GM19468 (cell line): Measurements from ENCODE around the gene TPBG.

ENCODE experiments used
- ATAC-seq: cut with Tn5 transposase; IDR thresholded peaks from one replicate; pipeline ENCODE4 v1.9.1; 2021; ENCODE audit warnings: mild to moderate bottlenecking, moderate library complexity, moderate number of reproducible peaks; ENCODE audit not compliant: unreplicated experiment; ENCODE audit errors: extremely low read depth

TPBG gene, protein sequence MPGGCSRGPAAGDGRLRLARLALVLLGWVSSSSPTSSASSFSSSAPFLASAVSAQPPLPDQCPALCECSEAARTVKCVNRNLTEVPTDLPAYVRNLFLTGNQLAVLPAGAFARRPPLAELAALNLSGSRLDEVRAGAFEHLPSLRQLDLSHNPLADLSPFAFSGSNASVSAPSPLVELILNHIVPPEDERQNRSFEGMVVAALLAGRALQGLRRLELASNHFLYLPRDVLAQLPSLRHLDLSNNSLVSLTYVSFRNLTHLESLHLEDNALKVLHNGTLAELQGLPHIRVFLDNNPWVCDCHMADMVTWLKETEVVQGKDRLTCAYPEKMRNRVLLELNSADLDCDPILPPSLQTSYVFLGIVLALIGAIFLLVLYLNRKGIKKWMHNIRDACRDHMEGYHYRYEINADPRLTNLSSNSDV

DNA sequence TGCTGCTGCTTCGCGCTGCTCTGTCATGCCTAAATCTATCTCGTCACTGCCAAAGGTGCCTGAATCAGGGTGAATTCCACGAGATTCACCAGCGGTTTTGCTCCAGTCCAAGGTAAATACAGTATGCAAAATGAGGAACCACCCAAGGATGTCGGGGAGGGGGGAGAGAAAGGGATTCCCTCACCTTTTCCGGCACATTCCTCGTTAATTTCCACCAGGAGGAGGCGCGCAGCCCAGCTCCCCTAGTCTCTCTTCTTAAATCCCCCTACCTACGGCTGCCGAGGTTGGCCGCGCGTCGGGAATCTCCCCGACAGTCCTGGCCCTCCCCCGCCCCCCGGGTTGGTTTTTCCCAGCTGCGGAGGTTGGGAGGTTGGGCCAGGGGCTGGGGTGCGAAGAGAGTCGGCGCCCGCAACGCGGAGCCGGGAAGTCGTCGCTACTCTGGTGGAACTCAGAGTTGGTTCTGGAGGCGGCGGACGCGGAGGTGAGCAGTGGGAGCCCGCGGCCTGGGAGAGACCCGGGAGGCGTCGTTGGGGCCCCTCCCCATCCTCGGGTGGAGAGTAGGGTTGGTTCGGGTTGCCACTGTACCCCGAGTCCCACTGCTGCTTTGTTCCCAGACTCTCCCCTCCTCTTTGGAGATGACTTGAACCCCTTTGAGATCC is at the start of gene TPBG:
TPBG (plus strand) TSS at position 390 of the 659 bp plus-strand sequence. CDS start 1,145 bp downstream, outside the sequence.
- ATAC-seq, result no peak

DNA sequence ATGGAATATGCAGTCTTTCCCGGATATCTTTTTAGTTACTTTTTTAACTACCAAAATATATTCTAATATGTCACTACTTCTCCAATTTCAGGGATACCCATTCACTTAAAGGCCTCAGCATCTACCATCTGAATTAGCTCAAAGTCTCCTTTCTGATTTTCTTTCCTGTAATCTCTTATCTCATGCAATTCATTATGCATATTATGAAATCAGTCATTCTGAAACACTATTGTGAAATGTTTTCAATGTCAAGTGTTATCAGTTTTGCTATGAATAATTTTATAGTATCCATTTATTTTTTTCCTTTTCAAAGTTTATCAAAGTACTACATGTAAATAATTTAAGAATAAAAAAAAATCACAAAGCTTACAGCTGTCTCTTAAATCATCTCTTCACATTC is 41.2 kb upstream of the TPBG start:
- ATAC-seq, result no peak

DNA sequence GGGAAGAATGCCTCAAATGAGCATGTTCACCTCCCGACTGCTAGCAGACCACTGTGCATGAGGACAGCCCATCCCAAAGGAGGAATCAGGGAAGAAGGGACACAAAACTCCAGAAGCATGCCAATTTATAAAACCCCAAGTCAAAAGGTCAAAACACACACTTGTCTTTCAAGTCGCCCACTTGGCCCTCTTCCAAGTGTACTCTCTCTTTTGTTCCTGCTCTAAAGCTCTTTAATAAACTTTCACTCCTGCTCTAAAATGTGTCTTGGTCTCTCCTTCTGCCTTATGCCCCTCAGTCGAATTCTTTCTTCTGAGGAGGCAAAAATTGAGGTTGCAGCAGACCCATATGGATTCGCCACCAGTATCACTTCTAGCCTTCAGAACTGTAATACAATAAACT is 33.9 kb upstream of the TPBG start:
- no peak for ATAC-seq

- no peak for ATAC-seq
Observed at GRCh38 chr6:82330171-82330804, 33.3 kb upstream of the TPBG start.

DNA sequence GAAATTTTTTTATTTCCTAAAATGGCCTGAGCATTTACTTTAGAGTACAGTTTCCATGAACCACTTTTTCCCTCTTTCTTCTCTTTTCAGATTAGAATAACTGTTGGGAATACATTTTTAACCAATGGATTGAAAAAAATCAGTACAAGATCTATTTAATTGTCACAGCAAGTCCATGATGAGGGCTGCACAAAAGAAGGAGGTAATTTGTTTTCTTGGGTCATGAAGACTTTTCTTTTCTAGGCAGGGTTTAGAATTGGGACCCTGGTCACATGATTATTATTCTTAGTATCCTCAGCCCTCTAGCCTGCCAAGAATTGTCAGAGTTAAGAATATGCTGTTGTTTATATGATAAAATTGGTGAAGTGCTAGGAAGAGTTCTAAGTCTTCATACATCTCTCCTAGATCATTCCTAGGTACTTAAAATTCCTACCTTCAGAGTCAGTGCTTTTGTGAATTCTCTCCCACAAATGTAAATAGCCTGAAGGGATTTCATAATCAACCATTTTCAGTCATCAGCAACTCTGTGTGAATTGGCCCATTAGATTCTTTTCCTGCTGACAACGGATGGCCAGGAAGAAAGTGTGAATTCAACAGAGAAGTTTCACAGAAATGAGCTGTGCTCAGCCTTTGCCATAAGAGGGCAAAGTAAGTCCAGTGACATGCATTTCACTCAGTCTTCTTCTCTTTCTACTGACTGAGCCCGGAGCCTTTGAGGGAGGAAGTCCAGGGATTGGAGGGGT is 32.4 kb upstream of the TPBG start:
- no peak for ATAC-seq

GRCh38 chr6:82333781-82334180 is 29.8 kb upstream of the TPBG start:
- ATAC-seq, result no peak

DNA sequence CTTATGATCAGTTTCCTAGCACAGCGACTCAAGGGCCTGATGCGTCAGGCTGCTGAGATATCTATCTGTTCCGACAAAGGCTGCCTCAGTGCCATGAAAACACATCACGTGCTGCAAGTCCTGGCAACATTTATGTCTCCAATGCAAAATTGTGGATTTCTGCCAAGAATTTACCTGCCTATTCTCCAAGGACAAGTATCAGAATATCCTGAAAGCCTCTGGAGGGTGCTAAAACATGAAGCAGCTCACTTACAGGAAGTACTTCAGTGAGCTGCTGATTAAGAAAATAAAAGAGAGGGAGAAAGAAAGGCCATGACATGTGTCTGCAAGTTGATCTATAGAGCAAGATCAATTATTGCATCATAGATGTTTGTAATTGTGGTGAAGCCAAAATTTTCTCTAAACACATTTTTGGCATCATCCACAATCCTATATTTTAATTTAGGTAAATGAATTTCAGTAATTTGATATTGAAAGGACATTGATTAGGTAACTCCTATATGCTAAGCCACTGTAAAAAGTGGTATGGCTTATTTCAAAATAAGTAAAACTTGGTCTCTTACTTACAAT is 25.8 kb upstream of the TPBG start:
- ATAC-seq, result no peak

GRCh38 chr6:82348130-82348529 is 15.5 kb upstream of the TPBG start:
- ATAC-seq, result no peak

- no peak for ATAC-seq
Observed at GRCh38 chr6:82353848-82354247, 9.8 kb upstream of the TPBG start.

DNA sequence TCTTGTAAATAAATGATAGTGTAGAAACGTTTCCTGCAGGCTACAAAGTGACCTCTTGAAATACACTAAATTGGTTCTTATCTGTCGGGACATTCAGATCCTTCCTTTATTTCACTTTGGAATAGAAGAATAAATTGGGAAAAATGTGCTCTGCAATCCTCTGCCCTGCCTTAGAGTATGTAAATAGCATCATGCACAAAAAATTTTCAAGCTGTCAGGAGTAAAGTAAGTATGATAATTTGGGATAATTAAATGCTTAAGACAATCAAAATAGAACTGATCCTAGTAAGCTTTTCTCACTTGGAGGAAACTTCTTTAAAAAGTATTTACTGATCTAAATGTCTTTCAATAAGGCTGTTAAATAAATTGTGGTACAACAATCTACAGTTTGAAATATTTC is 3.1 kb upstream of the TPBG start:
- no peak for ATAC-seq

DNA sequence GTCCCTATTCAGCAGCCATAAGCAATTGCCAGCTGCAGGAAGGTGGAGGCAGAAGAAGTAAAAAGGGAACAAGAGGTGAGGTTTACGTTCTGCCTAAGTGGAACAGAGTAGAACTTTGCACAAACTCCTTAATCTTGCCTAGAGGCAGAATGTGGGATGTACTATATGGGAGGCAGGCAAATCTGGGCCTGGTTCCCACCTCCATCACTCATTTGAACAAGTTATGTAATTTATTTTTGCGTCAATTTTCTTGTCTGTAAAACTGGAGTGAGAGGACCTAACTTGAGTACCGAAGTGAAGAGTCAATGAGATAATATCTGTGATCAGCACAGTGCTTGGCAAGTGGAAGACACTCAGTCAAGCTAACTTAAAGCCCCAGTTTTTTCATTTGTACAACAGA is 2.0 kb upstream of the TPBG start:
- ATAC-seq, result no peak

- ATAC-seq, result no peak
Observed at GRCh38 chr6:82362144-82362543, 1.5 kb upstream of the TPBG start.

DNA sequence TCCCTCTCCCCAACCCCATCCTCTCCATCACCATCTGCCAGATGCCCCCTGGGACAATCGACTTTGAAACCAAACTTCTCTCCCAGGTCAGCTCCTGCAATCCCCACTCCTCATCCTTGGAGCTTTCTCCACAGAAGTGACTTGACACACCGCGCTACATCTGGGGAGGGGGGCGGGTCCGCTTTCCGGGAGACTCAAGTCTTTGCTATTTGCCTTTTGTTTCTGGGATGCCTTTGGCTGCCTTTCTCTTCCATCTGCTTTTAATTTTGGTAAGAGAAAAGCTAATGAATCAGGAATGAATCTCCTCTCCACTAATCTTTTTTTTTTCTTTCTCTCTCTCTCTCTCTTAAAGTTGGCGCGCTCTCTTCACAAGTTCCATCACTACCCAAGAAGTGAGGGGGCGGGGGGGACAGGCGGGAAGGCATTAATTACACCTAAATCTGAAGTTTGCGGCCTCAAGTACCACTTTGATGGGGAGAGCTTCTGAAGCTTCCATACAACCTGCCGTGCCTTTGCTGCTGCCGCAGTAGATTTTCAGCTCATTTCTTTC is 664 bp upstream of the TPBG start:
- ATAC-seq, result no peak

DNA sequence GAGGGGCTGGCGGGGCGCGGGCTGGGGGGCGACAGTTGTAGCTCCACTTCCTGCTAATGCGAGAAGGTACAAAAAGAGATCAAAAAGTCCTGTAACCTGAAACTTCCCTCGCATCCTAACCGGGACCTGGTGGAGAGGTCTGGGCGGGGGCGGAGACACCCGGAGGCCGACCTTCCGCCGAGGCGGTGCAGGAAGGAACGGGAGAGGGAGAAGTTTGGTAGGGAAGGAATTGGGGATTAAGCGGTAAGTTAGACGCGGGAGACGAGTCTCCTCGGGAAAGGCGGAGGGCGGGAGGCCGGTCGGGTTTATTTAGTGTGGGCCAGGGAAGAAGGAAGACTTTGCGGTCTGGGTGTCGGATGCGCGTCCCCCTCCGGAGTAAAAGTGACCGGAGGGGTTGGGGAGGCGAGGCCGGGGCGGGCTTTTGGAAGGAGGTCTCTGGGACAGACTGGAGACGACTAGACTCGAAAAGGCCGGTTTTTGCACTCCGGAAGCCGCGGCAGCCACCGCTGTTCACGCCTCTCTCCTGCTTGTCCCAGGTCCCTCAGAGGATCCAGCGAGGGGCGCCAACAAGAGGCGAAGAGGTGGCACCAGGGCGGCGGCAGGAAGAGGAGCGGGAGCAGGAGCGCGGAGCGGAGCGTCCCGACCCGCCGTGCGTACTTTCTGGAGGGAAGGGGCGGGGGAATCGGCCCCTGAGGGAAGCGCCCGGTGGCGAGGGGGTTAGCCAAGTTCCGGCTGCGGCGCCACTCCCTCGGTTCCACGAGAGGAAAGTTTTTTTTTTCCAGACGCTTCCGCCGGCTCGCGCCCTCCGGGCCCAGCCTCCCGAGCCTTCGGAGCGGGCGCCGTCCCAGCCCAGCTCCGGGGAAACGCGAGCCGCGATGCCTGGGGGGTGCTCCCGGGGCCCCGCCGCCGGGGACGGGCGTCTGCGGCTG is 734 bp downstream of the TPBG start:
- no peak for ATAC-seq

GRCh38 chr6:82365016-82365795 is 1.6 kb downstream of the TPBG start:
- no peak for ATAC-seq

- no peak for ATAC-seq
Observed at GRCh38 chr6:82367704-82368103, 4.1 kb downstream of the TPBG start.

GRCh38 chr6:82370788-82371187 is 7.2 kb downstream of the TPBG start:
- ATAC-seq, result no peak
